Activated CD4-positive, alpha-beta T cell treated with anti-CD3 and anti-CD28 coated beads, Interleukin-2, amount 50 U/mL, for 48 hours (primary cell): ENCODE data around the gene CDKN3.
"Not testable (repeated sequence)": the region's sequence is repeated elsewhere in the genome, so short reads cannot be mapped to it uniquely, and the experiment has no call there.

ENCODE experiments used
- DNase-seq, 2 experiments: peaks; one replicate each; pipeline ENCODE4 v3.0.0-alpha.2; 2020

Gene CDKN3

DNA sequence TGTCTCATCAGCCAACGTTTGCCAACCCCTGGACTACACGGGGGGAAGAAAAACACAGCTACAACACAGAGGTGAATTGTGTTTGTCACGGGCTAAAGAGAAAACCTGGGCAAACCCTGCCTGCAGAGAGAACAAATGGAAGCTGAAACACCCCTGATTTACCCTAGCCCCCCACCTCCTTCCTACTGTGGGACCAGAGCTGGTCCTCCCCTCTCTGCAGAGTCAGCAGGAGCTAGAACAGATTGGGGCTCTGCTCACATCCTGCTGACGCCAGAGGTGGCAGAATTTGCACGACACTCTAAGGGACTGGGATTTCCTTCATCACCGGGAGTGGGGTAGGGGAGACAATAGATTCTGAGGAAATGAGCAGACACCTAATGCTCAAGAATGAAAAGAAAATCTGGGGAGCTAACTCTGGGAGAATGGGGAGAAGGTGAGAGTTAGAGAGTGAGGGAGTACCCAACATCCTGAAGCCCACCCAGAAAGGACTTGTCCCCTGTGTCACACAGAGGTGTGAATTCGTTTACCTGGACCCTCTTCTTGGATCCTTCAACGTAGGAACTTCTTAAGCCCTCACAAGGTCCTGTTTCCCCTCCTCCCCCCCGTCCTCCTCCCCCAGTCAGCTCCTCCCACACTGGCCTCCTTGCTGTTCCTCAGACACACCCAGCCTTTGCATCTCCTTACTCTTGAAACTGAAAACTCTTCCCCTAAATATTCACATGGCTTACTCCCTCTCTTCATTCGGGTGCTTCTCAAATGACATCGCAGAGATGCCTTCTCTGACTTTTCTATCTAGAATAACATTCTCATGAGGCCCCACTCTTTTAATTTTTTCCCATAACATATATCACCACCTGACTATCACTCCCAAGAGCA is 26.2 kb upstream of the CDKN3 start:
- DNase-seq, result no peak

DNA sequence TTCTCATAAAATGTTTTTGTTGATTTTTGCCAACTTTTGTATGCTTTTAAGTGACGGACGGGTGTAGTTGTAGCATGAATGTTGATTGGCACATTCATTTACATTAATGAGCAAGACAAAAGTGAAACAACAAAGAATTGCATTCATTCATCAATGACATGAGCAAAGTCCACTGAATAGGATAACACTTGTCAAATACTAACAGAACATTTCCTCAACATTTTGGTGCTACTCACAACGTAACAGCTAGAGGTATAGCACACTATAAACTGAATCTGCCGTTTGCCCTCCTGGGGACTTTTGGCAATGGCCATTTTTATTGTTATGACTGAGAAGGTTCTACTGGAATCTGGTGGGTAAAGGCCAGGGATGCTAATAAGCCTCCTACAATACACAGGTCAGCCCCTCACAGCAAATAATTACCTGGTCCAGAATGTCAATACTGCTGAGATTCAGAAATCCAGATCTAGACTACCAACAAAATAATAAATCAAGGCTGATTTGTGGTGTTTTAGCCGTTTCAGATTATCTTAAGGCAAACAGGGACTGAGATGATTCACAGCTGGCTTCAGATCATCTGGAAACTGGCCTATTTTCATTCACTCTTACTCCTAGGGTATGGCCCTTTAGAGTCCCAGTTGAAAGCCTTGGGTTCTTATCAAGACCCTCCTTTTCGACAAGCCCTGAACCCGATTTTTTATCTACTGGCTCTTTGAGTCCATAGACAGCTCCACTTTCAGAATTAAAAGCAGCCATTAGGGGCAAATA is 22.5 kb upstream of the CDKN3 start:
- DNase-seq, result no peak

DNA sequence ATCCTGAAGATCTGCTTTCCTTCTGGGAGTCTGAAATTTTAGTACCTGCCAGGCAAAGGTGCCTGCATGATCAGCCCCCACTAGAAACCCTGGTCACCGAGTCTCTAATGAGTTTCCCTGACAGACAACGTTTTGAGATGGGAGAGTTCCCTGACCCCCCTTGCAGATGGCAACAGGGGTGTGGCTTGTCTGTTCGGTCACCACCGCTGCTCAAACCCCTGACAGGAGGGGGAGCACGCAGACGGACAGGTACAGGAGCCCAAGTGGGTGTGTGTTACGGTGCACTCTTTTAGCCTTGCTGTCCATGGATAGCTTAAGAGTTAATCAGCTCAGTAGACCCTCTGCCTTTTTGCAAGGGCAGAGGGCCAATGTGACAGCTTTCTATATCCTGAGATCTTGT is 19.3 kb upstream of the CDKN3 start:
- no peak for DNase-seq

DNA sequence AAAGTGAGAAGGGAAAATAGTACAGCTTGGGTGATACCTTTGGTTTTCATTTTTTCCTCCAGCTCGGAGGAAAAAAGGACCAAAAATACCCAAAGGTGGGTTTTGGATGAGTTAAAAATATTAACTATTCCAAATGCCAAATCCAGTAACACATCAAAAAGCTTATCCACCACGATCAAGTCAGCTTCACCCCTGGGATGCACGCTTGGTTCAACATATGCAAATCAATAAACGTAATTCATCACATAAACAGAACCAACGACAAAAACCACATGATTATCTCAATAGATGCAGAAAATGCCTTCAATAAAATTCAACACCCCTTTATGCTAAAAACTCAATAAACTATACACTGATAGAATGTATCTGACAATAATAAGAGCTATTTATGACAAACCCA is 17.9 kb upstream of the CDKN3 start:
- not testable (repeated sequence) for DNase-seq

DNA sequence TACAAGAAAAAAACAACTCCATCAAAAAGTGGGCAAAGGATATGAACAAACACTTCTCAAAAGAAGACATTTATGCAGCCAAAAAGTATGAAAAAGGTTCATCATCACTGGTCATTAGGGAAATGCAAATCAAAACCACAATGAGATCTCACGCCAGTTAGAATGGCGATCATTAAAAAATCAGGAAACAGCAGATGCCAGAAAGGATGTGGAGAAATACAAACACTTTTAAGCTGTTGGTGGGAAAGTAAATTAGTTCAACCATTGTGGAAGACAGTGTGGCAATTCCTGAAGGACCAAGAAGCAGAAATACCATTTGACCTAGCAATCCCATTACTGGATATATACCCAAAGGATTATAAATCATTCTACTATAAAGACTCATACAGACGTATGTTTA is 16.2 kb upstream of the CDKN3 start:
- DNase-seq, result not testable (repeated sequence)

DNA sequence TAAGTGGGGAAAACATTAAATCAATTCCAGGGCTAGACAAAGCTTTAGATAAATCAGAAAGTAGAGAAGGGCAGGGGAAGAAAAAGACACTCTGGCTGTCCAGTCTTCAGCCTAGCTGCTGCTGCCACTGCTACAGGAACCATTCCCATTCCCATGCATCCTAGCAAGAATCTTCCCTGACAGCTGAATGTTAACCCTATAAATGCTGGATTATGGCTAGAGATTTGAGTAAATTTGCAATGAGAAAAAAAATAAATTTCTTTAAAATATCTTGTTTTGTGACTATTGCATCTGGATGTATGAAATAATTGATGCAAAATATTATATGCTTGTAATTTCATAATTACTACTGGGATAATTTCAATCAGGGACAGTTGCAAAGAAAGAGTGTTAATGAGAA is 15.0 kb upstream of the CDKN3 start:
- DNase-seq, result no peak

DNA sequence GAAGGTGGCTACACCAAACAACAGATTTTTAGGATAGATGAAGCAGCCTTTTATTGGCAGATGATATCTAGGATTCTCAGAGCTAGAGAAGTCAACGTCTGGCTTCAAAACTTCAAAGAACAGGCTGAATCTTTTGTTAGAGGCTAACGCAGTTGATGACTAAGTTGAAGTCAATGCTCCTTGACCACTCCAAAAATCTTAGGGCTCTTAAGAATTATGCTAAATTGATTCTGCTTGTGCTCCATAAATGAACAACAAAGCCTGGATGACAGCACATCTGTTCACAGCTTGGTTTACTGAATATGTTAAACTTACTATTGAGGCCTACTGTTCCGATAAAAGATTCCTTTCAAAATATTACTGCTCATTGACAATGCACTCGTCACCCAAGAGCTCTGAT is 13.0 kb upstream of the CDKN3 start:
- no peak for DNase-seq

DNA sequence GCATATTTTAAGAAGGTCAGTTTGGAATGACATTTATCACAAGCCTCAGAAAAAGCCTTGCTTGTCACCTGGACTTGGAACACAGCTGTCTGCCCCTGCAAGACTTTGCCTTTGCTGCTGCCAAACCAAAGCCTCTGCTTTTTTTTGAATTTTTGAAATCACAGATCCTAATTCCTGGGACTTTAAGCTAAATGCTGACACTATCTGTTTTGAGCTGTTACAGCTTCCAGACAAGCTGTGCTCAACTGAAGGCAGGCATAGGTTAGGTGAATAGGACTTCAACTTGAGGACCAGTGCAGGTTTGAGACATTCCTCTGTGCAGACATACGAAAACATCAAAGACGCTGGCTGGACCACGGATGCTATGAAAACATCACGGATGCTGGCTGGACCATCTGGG is 11.3 kb upstream of the CDKN3 start:
- no peak for DNase-seq

DNA sequence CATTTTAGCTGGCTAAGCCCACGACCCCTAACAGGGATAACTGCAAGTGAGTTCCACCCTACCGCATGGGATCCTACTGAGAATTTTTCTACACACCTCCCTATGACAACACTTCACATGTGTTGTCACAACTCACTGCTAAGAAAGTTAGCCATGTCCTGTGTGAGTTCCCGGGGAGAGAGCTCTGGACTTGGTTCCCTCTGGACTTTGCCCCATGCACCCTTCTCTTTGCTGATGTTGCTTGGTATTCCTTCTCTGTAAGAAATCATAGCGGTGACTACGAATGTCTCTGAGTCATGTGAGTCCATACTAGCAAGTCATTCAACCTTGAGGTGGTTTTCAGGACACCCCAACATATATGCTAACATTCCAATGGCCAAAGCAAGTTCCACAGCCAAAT is 9.5 kb upstream of the CDKN3 start:
- DNase-seq, result no peak

DNA sequence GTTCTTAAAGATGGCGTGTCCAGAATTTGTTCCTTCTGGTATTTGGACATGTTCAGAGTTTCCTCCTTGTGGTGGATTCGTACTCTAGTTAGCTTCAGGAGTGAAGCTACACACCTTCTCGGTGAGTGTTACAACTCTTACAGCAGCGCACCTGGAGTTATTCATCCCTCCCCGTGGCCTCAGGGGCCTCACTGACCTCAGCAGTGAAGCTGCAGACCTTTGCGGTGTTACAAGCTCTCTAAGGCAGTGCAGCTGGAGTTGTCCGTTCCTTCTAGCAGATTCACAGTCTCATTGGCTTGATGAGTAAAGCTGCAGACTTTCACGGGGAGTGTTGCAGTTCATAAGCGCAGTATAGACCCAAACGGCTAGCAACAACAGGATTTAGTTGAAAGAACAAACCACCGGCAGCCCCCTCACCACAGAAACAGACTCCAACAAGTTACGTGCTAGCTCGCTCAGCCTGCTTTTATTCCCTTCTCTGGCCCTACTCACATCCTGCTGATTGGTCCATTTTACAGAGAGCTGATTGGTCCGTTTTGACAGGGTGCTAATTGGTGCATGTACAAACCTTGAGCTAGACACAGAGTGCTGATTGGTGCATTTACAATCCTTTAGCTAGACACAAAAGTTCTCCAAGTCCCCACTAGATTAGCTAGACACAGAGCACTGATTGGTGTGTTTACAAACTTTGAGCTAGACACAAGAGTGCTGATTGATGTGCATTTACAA is 4.5 kb upstream of the CDKN3 start:
- no peak for DNase-seq

DNA sequence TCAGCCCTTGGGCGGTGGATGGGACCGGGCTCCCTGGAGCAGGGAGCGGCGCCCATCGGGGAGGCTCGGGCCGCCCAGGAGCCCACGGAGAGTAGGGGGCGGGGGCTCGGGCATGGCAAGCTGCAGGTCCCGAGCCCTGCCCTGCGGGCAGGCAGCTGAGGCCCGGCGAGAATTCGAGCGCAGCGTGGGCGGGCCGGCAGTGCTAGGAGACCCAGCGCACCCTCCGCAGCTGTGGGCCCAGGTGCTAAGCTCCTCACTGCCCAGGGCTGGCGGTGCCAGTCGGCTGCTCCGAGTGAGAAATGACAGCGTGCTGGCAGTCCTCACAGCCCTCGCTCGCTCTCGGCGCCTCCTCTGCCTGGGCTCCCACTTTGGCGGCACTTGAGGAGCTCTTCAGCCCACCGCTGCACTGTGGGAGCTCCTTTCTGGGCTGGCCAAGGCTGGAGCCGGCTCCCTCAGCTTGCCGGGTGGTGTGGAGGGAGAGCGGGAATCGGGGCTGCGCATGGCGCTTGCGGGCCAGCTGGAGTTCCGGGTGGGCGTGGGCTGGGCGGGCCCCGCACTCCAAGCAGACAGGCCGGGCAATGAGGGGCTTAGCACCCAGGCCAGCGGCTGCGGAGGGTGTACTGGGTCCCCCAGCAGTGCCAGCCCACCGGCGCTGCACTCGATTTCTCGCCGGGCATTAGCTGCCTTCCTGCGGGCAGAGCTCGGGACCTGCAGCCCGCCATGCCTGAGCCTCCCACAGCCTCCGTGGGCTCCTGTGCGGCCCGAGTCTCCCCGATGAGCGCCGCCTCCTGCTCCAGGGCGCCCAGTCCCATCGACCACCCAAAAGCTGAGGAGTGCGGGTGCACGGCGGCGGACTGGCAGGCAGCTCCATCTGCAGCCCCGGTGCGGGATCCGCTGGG is 3.6 kb upstream of the CDKN3 start:
- DNase-seq, result not testable (repeated sequence)

DNA sequence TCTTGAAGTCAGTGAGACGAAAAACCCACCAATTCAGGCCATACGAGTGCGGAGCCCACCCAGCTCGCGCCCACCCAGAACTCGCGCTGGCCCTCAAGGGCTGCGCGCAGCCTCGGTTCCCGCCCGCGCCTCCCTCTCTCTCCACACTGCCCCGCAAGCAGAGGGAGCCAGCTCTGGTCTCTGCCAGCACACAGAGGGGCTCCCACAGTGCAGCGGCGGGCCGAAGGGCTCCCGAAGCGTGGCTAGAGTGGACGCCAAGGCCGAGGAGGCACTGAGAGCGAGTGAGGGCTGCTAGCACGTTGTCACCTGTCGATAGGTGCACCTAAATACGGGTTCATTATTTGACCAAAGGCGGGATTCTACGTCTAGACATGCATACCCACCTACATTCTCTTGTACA is 2.2 kb upstream of the CDKN3 start:
- DNase-seq, result no peak

DNA sequence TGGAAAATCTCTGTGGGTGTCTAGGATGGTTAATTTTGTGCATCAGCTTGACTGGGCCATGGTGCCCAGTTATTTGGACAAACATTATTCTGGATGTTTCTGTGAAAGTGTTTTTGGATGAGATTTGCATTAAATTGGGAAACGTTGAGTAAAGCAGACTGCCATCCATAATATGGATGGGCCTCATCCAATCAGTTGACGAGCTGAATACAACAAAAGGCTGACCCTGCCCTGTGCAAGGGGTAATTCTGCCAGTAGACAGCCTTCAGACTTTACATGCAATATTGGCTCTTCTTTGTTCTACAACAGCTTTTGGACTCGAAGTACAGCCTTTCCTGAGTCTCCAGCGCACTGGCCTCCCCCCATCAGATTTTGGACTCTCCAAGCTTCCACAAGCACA is 1.5 kb upstream of the CDKN3 start:
- no peak for DNase-seq

DNA sequence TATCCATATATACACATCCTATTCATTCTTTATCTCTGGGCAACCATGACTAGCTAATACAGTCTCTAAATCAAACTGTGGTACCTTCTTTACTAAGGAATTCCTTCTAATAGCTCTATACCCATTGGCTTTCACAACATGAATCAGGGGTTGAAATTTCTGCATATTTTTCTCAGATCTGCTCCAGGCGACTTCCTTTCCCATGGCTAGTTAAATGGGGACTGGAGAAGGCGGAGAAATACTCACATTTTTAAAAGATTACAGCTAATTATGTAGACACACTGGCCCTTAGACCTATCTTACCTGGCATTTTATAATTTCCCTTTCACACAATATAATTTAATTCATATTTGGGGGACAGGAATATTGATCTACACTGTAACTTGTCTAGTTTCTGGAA is 1.1 kb upstream of the CDKN3 start:
- no peak for DNase-seq

DNA sequence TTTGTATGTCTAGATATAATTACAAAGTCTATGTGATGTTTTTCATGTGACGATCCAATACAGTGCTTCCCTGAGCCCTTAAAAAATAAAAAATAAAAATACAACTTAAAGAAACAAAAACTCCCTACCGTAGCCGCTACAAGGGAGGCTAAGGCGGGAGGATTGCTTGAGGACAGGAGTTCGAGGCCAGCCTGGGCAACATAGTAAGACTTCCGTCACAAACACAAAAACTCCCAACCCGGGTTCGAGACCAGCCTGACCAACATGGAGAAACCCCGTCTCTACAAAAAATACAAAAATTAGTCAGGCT is 669 bp upstream of the CDKN3 start:
- DNase-seq, result peak; percentile 34 to 46

DNA sequence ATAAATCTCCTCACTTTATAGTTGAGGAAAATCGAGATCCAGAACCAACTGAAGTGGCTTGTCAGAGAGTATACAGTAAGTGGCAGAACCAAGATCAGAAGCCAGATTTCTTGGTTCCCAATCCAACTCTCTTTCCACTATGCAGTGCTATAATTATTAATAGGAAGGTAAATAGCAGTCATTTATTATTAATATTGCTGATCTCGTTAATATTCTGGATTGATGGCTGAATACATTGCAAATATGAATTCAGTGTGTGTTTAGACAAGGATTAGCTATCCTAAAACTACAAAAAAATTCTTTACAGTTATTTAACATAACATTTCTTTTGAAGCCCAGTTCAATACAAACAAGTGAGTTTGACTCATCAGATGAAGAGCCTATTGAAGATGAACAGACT is 2.8 kb downstream of the CDKN3 start:
- DNase-seq, result no peak

DNA sequence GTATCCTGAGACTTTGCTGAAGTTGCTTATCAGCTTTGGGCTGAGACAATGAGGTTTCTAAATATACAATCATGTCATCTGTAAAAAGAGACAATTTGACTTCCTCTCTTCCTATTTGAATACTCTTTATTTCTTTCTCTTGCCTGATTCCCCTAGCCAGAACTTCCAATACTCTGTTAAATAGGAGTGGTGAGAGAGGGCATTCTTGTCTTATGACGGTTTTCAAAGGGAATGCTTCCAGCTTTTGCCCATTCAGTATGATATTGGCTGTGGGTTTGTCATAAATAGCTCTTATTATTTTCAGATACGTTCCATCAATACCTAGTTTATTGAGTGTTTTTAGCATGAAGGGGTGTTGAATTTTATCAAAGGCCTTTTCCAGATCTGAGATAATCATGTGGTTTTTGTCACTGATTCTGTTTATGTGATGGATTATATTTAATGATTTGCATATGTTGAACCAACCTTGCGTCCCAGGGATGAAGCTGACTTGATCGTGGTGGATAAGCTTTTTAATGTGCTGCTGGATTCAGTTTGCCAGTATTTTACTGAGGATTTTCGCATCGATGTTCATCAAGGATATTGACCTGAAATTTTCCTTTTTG is 6.7 kb downstream of the CDKN3 start:
- DNase-seq, result not testable (repeated sequence)

DNA sequence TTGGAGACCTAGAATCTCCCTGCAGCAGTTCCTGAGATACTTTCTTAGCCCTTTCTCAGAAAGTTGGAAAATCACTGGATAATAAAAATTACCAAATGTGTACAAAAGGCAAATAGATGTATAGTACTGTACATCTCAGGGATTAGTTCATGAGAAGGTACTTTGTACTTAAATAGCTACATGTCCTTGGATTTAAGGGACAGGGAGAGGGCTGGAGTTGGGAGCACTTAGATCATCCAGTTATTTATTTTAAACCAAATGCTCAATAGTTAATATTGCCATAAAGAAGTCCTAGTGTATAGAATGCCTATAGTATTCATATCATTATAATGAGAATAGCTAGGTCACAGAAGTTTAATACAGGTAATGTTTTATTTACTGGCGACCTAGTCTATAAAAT is 13.4 kb downstream of the CDKN3 start:
- no peak for DNase-seq

DNA sequence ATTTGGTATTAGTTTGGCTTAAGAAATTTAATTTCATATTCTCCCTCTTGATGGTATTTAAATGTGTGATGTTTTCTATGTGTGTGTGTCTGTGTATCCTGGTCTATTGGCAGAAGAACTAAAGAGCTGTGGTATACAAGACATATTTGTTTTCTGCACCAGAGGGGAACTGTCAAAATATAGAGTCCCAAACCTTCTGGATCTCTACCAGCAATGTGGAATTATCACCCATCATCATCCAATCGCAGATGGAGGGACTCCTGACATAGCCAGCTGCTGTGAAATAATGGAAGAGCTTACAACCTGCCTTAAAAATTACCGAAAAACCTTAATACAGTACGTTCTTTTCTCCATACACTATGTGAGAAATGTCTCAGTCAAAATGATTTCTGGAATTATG is 14.6 kb downstream of the CDKN3 start:
- DNase-seq, result no peak

DNA sequence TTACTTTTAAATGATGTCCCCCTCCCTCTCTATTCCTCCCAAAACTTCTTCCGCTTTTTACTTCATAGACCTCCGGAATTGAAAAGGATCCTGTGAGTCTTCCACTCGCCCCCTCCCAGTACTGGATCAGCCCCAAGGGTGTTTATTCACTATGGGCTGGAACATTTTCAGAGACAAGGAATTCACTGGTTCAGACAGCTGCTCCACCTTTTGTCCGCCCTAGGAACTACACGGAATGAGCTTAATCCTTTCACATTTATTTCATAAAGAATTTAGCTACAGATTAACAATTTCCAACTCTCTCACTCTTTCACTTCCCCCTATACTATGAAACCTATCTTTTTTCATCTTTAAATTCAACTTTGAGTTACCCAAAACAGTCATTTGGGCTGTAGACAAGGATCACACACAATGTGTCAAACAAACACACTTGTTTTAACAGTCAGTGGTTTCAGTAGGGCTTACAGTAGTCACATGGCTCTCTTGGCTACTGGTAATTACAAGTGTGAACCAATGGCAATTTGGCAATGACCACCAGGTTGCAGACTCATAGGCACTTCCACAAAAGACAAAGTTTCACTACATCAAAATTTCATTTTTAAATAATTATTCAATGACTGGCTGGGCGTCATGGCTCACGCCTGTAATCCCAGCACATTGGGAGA is 23.8 kb downstream of the CDKN3 start:
- peak in 1 of 2 experiments; percentile 23 for DNase-seq

DNA sequence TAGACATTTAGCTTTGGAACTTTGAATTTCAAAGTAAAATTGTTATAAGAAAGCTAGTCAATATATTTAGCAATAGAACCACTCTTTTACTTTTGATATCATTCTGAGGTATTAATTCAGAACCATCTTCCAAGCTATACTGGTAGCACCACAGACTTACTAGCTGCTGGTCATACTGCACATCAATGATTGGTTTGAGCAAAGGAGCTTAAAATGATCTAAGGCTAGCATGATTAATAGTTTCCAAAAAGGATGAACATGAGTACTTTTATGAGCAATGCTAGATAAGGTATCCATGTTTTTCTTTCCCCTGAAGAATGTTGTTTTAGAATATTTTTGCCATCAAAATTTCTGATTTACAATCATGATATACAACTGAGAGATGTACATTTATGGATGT is 27.2 kb downstream of the CDKN3 start:
- no peak for DNase-seq

DNA sequence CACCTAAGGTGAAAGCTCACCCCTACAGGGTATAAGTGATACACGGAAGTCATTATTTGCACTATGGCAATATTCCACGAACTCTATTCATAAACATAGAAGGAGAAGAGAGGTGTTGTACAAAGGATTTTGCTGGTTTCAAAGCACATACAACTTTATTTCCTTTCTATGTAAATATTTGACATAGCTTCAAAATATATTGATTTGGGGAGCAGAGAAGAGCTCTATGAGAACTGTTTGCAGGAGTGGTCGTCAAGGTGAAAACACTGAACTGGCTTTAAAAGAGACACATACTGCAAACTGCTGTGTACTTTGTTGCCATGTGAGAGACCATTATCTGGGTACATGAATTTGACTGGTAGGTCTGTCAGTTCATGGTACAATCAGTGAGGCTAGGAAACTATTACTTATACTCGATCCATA is 27.7 kb downstream of the CDKN3 start:
- no peak for DNase-seq
